Loucy (cell line): ENCODE results near the gene SCAMP1.

Experiments used
- CTCF ChIP-seq: fragments of 200-600 bp; sonication (generic); conservative IDR thresholded peaks from 2 replicates; pipeline ENCODE4 v1.5.1; 2014; ENCODE audit warnings: mild to moderate bottlenecking, antibody characterized with exemption, low read length
- EZH2phosphoT487 ChIP-seq: fragments of 200-600 bp; IDR thresholded peaks from 2 replicates; pipeline ENCODE4 v1.6.1; 2018; ENCODE audit warnings: antibody characterized with exemption, mild to moderate bottlenecking, moderate library complexity, borderline replicate concordance

GRCh38 chr5:78486218-78486617 lies 125.8 kb downstream of the SCAMP1 start:
- TF ChIP-seq CTCF (no peak), EZH2phosphoT487 (no peak)
